Right kidney (tissue), 1 donor: ENCODE results near the gene GJB2.

Experiments
- DNase-seq: peaks from one replicate; pipeline ENCODE4 v3.0.0-alpha.2; 2016

Gene GJB2

DNA sequence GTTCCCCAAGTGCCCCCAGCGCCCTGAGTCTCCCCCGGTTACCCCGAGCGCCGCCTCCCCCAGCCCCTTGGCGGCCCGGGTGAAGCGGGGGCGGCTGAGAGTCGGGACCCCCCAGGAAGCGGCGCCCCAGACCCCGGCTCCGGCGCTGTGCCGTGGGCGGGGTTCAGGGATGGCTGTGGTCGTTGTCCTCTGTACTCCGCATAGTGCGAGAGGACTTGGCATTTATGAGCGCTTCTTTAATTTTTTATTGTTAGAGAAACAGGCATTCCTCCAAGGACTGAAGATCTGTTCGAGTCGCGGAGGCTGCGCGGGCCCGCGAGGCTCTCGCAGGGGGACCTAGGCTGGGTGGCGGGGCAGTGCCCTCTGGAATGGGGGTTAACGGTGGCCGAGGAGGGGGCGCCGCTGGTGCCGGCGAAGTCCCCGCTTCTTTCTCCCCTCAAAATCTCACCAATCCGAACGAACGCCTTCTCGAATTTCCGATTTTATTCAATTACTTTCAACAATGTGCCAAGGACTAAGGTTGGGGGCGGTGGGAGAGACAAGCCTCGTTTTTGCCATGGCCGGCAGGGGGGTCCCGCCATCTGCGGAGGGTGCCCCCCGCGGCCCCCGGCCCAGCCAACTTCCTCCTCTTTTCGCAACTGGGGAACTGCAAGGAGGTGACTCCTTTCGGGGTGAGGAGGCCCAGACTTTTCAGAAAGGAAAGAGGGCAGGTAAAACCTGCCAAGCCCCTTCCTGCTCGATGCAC, 596 bp upstream of the GJB2 start:
- peak; percentile 65 for DNase-seq

DNA sequence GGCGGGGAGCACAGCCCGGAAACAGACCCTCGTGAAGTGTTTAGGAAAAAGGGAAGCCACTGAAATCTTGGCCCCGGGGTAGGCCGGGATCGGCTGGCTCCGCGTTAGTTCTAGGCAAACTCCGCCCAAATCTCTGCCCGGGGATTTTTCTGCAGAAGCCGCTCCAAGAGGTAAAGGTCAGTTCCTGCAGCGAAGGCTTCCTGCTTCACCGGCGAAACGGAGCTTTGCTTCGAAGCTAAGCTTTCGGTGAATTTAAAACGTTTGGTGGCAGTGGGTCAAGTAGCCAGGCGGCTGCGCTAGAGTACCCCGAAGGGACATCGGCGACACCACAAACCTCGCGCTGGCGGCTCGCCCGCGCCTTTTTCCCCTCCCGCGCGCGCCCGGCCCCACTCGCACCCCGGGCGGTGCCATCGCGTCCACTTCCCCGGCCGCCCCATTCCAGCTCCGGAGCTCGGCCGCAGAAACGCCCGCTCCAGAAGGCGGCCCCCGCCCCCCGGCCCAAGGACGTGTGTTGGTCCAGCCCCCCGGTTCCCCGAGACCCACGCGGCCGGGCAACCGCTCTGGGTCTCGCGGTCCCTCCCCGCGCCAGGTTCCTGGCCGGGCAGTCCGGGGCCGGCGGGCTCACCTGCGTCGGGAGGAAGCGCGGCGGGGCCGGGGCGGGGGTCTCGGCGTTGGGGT, 441 bp downstream of the GJB2 start:
- DNase-seq: peak; percentile 63

DNA sequence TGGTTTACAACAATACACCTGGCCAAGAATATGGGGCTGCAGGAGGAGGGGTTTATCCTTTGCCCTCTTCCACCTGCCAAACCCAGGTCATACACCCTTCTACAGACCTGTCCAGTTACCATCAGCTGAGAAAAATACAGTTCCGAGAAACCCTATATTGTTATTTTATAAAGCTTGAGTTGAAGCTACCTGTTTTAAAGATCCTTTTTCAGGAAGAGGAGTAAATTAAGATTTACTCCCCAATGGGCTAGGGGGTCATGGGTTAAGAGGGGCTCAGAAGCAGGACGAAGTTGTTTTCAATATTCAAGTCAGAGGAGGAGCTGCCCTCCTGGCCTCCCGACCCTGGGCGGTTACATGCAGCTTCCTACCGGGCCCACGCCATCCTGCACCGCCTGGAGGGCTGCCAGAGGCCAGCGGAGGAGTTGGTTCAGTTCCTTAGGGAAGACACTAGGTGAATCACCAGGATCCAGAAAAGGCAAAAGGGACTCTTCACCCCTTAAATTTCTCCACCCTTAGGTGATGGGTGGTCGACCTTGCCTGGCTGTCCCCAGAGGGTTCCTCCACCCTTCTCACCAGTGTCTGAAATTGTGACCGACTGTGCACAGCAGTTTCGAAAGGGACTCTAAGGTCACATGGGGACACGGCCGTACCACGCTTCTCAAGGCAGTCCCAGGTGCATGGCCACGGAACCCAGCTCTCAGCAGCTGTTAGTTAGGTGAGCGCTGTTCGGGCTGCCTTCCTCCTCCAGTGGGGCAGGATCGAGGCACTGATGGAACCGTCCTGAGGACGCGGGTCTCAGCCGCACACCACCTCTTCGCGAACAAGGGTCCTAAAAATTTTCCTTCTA, 1.2 kb downstream of the GJB2 start:
- DNase-seq: no peak

DNA sequence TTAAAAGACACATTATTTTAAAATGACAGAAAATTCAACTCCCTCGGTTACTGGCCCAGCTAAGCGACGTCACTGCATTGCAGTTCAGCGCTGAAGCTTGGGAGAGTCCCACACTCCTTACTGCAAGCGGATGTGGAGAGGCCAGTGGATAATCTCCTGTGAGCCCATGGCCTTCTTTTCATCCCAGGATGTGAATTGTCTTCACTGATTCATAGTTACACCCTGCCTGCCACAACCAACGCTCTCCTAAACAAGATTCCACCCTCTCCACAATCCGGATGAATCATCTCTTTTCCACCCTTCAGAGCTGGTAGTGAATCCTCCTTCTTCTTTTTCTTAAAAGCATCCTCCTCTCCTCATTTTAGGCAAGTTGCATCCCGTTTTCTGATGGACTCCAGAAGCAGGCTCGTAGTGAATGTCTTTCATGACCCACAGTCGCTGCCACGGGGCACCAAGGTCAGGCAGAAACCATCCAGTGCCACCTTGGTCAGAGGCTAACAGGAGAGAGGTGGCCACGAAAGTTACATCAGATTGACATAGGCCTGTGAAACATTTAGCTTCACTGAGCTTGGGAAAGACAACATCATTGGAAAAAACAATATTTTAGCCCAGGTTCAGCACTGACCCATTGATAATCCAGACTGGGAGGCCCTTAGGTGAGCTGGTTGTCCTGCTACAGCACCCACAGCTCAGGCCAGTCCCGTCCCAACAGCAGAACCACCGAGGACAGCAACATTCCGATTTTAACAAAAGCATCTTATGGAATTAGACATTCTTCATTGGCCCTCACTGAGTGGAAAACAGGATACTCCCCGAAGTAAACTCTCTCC, 2.0 kb downstream of the GJB2 start:
- DNase-seq: no peak

DNA sequence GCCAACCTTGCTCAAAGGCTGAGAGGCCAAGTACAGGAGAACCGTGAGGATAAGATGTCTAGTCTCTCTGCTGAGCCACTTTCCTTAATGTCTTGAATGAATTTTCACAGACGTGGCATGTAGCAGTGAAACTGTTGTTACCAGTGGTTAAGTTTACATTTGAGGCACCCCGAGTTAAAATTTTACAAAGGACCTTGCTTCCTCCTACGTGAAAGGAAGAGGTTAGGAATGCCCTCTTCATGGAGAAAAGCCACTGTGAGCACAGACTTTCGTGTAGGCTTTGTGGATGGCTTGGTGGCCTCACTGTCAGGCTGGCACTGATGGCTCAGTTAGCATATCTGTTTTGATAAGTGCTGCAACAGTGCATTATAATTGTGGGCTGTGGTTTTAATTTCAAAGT, 2.7 kb downstream of the GJB2 start:
- DNase-seq: no peak

DNA sequence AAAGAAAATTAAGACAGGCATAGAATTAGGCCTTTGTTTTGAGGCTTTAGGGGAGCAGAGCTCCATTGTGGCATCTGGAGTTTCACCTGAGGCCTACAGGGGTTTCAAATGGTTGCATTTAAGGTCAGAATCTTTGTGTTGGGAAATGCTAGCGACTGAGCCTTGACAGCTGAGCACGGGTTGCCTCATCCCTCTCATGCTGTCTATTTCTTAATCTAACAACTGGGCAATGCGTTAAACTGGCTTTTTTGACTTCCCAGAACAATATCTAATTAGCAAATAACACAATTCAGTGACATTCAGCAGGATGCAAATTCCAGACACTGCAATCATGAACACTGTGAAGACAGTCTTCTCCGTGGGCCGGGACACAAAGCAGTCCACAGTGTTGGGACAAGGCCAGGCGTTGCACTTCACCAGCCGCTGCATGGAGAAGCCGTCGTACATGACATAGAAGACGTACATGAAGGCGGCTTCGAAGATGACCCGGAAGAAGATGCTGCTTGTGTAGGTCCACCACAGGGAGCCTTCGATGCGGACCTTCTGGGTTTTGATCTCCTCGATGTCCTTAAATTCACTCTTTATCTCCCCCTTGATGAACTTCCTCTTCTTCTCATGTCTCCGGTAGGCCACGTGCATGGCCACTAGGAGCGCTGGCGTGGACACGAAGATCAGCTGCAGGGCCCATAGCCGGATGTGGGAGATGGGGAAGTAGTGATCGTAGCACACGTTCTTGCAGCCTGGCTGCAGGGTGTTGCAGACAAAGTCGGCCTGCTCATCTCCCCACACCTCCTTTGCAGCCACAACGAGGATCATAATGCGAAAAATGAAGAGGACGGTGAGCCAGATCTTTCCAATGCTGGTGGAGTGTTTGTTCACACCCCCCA, 3.8 kb downstream of the GJB2 start:
- no peak for DNase-seq

DNA sequence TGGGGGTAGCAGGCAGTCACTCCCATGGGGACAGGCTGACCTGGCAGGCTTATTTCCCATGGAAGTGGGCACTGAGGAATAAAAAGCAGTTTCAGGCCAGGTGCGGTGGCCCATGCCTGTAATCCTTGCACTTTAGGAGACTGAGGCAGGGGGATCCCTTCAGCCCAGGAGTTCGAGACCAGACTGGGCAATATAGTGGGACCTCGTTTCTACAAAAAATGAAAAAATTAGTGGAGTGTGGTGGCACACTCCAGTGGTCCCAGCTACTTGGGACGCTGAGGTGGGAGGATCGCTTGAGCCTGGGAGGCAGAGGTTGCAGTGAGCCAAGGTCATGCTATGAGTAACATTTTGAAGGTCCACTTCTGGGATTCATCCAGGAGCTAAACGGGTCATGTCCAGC, 6.0 kb downstream of the GJB2 start:
- DNase-seq: no peak

DNA sequence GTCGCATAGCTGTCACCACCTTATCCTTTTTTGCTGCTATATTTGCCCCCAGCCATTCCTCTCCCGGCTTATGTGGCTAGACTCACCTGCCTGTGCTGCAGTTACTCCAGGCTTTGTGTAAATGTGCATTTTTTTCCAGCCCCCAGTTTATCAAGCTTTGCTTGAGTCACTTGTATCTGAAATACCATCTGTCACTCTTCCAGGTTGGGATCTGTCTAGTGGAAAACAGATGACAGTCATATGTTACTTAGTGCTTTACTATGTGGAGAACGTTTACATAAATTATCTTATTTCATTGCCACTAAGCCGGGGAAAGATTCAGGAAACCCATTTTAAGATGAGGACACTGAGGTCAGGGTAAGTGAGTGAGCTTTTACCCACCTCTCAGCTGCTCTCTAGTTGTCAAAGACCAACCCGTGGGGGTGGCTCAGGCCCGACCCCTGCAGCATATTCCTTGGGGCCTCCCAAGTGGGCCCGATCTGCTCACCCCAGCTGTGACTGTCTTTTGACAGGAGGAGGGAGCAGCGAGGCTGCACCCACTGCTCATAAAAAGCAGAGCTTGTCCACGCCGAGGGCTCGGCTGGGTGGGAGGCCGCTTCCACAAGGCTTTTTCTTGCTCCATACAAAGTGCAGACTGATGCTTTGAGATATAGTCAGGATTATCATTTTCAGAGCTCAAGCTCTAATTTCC, 7.2 kb downstream of the GJB2 start:
- no peak for DNase-seq

DNA sequence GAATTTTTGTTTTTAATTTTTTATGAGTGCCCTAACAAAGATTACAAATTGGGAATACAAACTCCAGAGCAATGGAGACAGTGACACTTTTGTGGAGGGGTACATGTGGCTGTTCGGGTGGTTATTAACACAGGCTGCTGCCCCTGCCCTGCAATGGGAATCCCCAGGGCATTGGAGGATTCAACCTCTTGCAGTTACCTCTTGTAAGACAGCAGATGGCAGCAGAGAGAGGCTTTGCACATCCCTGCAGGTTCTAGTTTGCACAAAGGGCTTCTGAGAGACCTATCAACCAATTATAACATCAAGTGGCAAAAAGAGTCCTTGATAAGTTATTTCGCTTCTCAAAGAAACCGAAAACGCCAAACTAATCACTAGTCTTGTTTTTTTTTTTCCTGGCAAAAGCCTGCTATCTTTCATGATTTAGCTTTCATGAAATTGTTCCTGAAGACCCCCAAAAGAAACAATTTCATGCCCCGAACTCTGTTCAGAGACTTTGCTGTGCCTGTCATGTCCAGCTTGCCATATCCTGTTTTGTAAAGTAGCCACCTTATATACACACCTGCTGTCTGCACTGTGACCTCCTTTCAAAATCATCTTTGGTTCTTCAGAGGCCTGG, 10.4 kb downstream of the GJB2 start:
- no peak for DNase-seq

DNA sequence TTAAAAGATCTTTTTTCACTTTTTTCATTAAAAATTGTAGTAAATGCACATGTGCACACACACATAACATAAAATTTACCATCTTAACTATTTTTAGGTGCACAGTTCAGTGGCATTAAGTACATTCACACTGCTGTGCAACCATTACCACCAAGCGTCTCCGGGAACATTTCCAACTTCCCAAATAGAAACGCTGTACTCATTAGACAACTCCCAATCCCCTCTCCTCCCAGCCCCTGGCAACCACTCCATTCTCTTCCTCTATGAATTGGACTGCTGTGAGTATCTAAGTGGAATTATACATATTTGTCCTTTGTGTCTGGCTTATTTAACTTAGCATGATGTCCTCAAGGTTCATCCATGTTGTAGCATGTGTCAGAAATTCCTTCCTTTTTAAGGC, 11.6 kb downstream of the GJB2 start:
- DNase-seq: no peak

DNA sequence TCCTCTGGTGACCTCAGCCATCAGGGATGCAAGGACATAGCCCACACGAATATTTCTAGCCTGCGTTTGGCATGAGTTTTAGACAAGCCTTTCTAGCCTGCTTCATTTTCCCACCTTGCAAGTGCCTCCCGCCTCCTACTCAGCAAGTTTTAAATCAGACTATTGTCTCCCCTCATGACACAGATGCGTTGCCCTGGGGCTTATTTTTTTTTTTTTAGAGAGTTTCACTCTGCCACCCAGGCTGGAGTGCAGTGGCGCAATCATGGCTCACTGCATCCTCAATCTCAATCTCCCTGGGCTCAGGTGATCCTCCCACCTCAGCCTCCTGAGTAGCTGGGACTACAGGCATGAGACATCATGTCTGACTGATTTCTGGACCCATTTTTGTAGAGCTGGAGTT, 14.6 kb downstream of the GJB2 start:
- no peak for DNase-seq

DNA sequence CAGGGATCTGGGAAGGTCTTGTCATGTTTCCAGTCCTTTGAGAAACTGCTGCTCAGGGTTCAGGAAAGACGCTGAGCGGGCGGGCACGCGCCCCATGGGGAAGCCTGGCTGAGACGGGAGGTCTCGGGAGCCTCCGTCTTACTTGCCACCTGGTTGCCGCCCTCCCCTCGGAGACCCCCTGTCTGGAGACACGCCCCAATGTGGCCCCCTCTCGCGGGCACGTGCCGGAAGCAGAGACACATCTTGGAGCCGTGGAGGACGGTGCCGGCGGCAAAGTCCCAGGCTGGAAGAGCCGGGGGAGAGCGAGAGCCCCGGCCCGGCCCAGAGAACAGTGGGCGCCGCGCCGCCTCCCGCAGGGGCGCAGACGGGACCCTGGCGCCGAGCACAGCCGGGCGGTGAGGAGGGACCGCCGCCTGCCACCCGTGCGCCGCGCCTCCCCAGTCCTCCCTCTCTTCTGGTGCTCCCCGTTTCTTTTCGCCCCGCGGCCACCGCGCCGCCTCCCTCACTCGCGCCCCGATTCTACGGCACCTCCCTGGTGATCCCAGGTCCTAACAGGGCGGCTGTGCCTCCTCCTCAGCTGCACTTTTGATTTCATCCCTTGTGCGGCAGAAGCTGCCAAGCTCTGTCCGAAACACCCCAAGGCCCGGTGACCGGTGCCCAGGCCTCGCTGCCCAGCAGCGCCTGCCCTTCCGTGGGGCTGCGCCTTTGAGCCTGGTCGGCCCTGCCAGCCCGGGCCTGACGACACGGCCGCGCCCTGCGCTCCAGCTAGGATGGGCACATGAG, 15.5 kb downstream of the GJB2 start:
- DNase-seq: peak; percentile 45

DNA sequence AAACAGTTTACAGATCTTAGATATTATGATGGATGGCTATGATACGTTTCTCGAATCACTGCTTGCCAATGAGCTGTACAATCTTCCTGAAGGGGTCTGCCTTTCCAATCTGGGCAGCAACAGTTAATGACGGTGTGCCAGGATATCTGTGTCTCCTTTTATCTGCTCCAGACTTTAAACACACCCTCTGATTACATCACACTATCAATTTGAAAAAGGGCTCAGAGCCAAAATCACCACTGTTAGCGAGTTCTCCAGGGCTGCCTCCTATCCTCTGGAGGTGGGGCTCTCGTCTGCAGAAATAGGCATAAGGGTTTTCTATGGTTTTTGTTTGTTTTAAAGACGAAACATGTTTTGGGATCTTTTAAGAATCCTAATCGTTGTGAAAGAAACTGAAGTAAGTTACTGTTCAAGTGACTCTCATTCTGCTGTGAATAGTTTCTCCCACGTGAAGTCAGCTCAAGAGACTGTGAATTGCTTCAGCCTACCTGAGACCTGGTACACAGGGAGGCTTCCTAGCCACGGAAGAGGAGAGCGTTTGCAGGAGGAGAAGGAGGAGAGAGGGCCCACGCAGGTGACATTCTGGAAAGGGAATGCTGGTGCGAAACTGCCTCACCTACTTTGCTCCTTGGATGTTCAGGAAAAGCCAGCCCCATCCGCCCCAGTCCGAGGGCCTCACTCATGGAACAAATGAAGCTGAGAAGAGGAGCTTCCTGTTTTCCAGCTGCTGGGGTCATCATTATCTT, 16.7 kb downstream of the GJB2 start:
- no peak for DNase-seq

DNA sequence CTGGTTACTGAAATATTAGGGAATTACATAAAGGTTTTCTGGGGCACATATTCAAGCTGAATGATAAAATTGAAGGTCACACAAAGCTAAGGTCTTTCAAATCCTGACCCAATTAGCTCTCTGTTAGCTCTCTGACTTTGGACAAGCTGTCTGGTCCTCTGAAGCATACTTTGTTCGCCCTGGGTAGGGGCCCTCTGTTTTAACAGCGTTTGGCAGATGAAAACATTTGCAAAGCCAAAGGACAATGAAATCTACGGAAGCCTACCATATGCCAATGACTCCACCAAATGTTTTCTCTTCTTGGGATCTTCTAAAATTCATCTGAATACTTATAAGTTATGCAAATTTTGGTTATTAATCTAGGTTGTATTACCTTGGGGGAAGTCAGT, 17.3 kb downstream of the GJB2 start:
- no peak for DNase-seq

DNA sequence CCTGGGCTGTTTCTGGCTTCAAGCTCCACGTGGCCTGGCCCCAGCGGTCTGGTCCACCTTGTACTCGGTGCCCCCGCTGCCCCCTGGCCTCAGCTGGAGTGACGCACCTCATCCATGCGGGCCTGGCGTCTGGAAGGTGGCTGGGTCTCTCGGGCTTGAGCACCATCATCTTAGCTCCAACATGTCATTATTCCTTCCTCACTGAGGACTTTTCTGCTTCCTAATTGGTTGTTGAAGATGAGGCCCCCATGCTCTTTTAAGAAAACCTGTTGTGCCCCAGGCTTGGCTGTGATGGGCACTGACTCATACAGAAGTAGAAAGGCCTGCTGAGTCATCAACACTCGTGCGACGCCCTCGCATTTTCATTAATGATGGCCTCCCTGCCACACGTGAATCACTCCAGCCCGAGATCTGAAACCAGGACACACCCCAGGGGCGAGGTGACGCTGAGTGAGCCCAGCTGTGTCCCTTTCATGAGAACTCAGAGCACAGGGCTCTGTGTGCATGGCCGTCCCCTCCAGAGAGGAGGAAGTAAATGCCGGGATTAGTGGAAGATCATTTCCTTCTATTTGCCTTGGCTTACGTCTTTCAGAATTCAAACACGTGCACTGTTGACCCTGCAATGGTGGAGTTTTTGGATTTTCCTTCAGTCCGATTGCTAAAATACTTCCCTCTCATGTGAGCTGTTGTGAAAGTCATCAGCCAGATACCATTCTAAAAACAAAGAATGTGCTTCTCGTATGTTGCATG, 17.9 kb downstream of the GJB2 start:
- no peak for DNase-seq

DNA sequence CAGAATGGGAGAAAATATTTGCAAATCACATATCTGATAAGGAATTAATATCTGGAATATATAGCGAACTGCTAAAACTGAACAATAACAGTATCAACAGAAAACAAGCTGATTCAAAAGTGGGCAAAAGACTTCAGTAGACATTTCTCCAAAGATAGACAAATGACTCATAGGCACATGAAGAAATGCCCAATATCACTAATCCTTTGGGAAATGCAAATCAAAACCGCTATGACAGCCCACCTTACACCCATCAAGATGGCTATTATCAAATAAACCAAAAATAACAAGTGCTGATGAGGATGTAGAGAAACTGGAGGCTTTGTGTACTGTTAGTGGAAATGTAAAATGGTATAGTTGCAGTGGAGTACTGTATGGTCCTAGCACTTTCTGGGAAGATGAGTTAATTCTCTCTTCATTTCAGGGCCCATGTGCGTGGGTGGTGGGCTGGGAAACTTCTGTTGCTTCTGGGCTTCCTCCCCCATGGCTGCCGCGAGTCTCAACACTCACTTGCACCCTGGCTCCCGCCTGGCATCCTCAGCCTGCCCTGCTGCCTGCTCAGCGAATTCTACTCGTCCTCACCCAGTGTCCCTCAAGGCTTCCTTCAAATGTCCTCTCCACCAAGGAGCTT, 19.5 kb downstream of the GJB2 start:
- no peak for DNase-seq

DNA sequence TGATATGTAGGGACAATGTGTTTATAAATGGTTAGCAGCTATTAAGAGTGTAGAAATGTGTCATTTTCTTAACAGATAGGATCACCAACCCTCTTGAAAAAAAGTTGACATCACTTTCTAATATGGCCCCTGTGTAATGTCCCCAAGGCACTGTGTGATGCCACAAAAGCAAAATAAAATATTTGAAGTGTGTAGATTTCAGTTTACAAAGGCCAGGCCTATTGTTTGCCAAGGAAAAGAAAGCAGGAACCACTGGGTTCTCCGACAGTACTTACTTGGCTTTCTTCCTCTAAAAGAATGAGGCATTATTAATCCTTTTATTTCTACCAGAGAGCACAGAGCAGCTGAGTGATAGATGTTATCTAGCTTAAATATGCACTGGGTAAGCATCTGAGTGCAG, 21.4 kb downstream of the GJB2 start:
- no peak for DNase-seq
